Endodermal cell (in vitro differentiated cells): ENCODE data around the gene ATP11C. TPM values are rescaled to one million over a fixed set of nuclear protein-coding genes. Genes with fewer than 3 reads are reported as not detected.

Experiments
- DNase-seq: peaks from one replicate; pipeline ENCODE4 v3.0.0-alpha.2; 2017
- H3K27ac ChIP-seq: 2 replicates; pipeline ENCODE4 v1.5.1; 2013; ENCODE audit warnings: mild to moderate bottlenecking, low read depth, low read length, moderate library complexity
- H3K27me3 ChIP-seq: 2 replicates; pipeline ENCODE4 v1.6.1; 2013; ENCODE audit warnings: mild to moderate bottlenecking, low read length, moderate library complexity; ENCODE audit not compliant: insufficient read depth, control insufficient read depth, poor library complexity, severe bottlenecking
- H3K36me3 ChIP-seq: 2 replicates; pipeline ENCODE4 v1.7.0; 2013; ENCODE audit warnings: mild to moderate bottlenecking, low read length, moderate library complexity; ENCODE audit not compliant: control insufficient read depth, insufficient read depth
- H3K4me1 ChIP-seq: one replicate; pipeline ENCODE4 v1.7.0; 2013; ENCODE audit warnings: low read length; ENCODE audit not compliant: control insufficient read depth, insufficient read depth
- H3K4me3 ChIP-seq: 2 replicates; pipeline ENCODE4 v1.5.1; 2013; ENCODE audit warnings: mild to moderate bottlenecking, low read length, moderate library complexity
- H3K9ac ChIP-seq: 2 replicates; pipeline ENCODE4 v1.6.1; 2013; ENCODE audit warnings: mild to moderate bottlenecking, low read length, moderate library complexity; ENCODE audit not compliant: poor library complexity, severe bottlenecking; ENCODE audit errors: extremely low read depth
- H3K9me3 ChIP-seq: 2 replicates; pipeline ENCODE4 v1.6.1; 2013; ENCODE audit warnings: mild to moderate bottlenecking, low read length, moderate library complexity; ENCODE audit not compliant: control insufficient read depth
- H3K27ac Mint-ChIP-seq: 2 replicates; pipeline ENCODE4 v1.8.0; 2020; ENCODE audit warnings: mixed read lengths
- H3K27me3 Mint-ChIP-seq: 2 replicates; pipeline ENCODE4 v1.8.0; 2021; ENCODE audit warnings: mild to moderate bottlenecking, mixed read lengths; ENCODE audit not compliant: insufficient read depth
- H3K36me3 Mint-ChIP-seq: 2 replicates; pipeline ENCODE4 v1.8.0; 2020; ENCODE audit warnings: low read depth, mixed read lengths
- H3K4me1 Mint-ChIP-seq: 2 replicates; pipeline ENCODE4 v1.8.0; 2020; ENCODE audit warnings: mixed read lengths
- H3K4me3 Mint-ChIP-seq: 2 replicates; pipeline ENCODE4 v1.8.0; 2020; ENCODE audit warnings: mild to moderate bottlenecking, moderate library complexity, mixed read lengths
- H3K9me3 Mint-ChIP-seq: 2 replicates; pipeline ENCODE4 v1.8.0; 2020; ENCODE audit warnings: mild to moderate bottlenecking, mixed read lengths
- CTCF ChIP-seq: fragments of 200-600 bp; sonication (generic); conservative IDR thresholded peaks from 2 replicates; pipeline ENCODE4 v1.5.0; 2021; ENCODE audit warnings: antibody characterized with exemption, mild to moderate bottlenecking
- WGBS, 2 experiments: methylation state at CpG; one replicate each; pipeline versions ENCODE4 v1.1.5 to v1.1.7; 2013; ENCODE audit warnings: missing lambda C conversion rate in 2 of 2, mixed read lengths in 1 of 2; ENCODE audit not compliant: insufficient coverage in 1 of 2, insufficient read length in 1 of 2; 5-methylcytosine and 5-hydroxymethylcytosine counted together
- total RNA-seq, 2 donors: library from RNA; stranded (reverse); fragmentation: NEBNext Ultra II Directional in 1 of 2; extraction: Animal tissue kit (Norgen Biotek cat#: 25700) in 1 of 2; gene quantifications; 2 replicates in 1 of 2; 3 replicates in 1 of 2; pipeline ENCODE4 v1.2.1, GENCODE V29; 2021

Gene ATP11C
- total RNA-seq, 2 donors from 2014 or later, result 62.9 to 114 TPM

GRCh38 chrX:139725720-139726119 lies 207.1 kb downstream of the ATP11C start:
- H3K9me3 ChIP-seq, result no peaks in the 10 kb centered on the region
- H3K4me3 ChIP-seq, result no peak overlapping the region
- Mint-ChIP-seq H3K27me3 (no peaks in the 10 kb centered on the region), H3K27ac (no peak overlapping the region), H3K4me1 (peaks cover 4% of the 10 kb centered on the region), H3K4me3 (no peak overlapping the region), H3K36me3 (peaks cover 27% of the 10 kb centered on the region), H3K9me3 (no peaks in the 10 kb centered on the region)
- DNase-seq, result no peak
- H3K27me3 ChIP-seq, result no peaks in the 10 kb centered on the region
- H3K27ac ChIP-seq, result no peak overlapping the region
- no peaks in the 10 kb centered on the region for H3K4me1 ChIP-seq
- H3K9ac ChIP-seq, result no peak overlapping the region
- no peak for TF ChIP-seq CTCF
- H3K36me3 ChIP-seq, result no peaks in the 10 kb centered on the region
- WGBS, 2 experiments, result 92 to 100% methylated on average over 1 of the region's 1 CpG

DNA sequence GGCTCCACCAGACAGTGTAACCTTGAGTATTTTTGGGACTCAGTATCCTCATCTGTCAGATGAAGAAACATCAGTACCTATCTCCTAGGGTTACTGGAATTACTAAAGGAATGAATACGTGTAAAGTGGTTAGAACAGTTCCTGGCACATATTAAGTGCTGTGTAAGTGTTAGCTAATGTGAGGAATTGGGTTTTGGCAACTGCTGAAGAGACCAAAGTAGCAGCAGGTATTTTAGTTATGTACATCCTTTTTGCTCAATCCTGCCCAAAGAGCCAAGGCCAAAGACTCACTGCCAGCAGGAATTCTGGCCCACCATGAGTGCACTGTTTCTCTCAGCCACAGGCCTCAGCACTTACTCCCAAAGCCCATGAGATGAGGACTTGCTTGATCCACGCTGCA lies 208.2 kb downstream of the ATP11C start:
- Mint-ChIP-seq H3K9me3 (no peaks in the 10 kb centered on the region), H3K27ac (no peak overlapping the region), H3K4me1 (peaks cover 13% of the 10 kb centered on the region), H3K27me3 (no peaks in the 10 kb centered on the region), H3K4me3 (no peak overlapping the region), H3K36me3 (peaks cover 30% of the 10 kb centered on the region)
- 90% methylated on average over 2 of the region's 2 CpGs; no CpG with 5 or more reads in 1 of the 2 experiments for WGBS, 2 experiments
- Histone ChIP-seq H3K27me3 (no peaks in the 10 kb centered on the region), H3K36me3 (no peaks in the 10 kb centered on the region), H3K9ac (no peak overlapping the region), H3K4me3 (no peak overlapping the region), H3K27ac (no peak overlapping the region), H3K9me3 (no peaks in the 10 kb centered on the region), H3K4me1 (no peaks in the 10 kb centered on the region)
- DNase-seq, result no peak
- TF ChIP-seq CTCF, result no peak

- no peak for DNase-seq
- Histone ChIP-seq H3K27me3 (no peaks in the 10 kb centered on the region), H3K9ac (no peak overlapping the region), H3K9me3 (peaks cover 6% of the 10 kb centered on the region), H3K4me1 (no peaks in the 10 kb centered on the region), H3K4me3 (no peak overlapping the region), H3K27ac (no peak overlapping the region), H3K36me3 (no peaks in the 10 kb centered on the region)
- H3K27me3 Mint-ChIP-seq, result no peaks in the 10 kb centered on the region
- H3K9me3 Mint-ChIP-seq, result no peaks in the 10 kb centered on the region
- WGBS, 2 experiments, result 97 to 100% methylated on average over 3 to 6 of the region's 6 CpGs
- H3K27ac Mint-ChIP-seq, result peak overlapping the region; percentile 77
- peaks cover 19% of the 10 kb centered on the region for H3K4me1 Mint-ChIP-seq
- H3K4me3 Mint-ChIP-seq, result no peak overlapping the region
- peaks cover 13% of the 10 kb centered on the region for H3K36me3 Mint-ChIP-seq
- TF ChIP-seq CTCF, result no peak
These were observed 211.9 kb downstream of the ATP11C start for GRCh38 chrX:139720979-139721378.
